T-cell (primary cell): ENCODE data around the gene BMP8A. TPM values are rescaled to one million over a fixed set of nuclear protein-coding genes. Genes with fewer than 3 reads are reported as not detected.
"Not testable (repeated sequence)": the region's sequence is repeated elsewhere in the genome, so short reads cannot be mapped to it uniquely, and the experiment has no call there.

ENCODE experiments used
- ATAC-seq, 4 experiments: fragments of 200-7000 bp in 3 of 4; fragments of 150-1000 bp in 1 of 4; cut with Tn5 transposase; replicated peaks in 1 of 4; 1 replicate in 3 of 4; 2 replicates in 1 of 4; pipeline ENCODE4 v1.10.0; 2021; ENCODE audit warnings: moderate library complexity in 3 of 4, mild to moderate bottlenecking in 2 of 4, moderate number of reproducible peaks in 1 of 4
- CTCF ChIA-PET, 2 donors: fragments of 300-600 bp; sonication (Branson Sonifier 250); formaldehyde crosslinking; loops; one replicate each; lab custom pipeline; 2022; ENCODE audit warnings: antibody characterized with exemption in 2 of 2; lab: Charles Lee
- POLR2A ChIA-PET, 2 donors: fragments of 300-600 bp; sonication (Branson Sonifier 250); formaldehyde crosslinking; loops; one replicate each; lab custom pipeline; 2022; ENCODE audit warnings: antibody characterized with exemption in 2 of 2; lab: Charles Lee
- DNase-seq, 35 experiments: peaks; one replicate each; pipeline versions ENCODE4 v3.0.0 to v3.0.0-alpha.2; 2013 to 2023
- H3K27ac ChIP-seq: one replicate; pipeline ENCODE4 v1.5.1; 2013; ENCODE audit warnings: low read length
- H3K27me3 ChIP-seq, 2 experiments: replicated peaks in 1 of 2; 1 replicate in 1 of 2; 2 replicates in 1 of 2; pipeline versions ENCODE4 v1.6.1 to v1.7.0; 2013; ENCODE audit warnings: low read length in 1 of 2, mixed read lengths in 1 of 2; ENCODE audit not compliant: control insufficient read depth in 2 of 2, insufficient read depth in 2 of 2; ENCODE audit errors: extremely low read depth in 1 of 2
- H3K36me3 ChIP-seq, 2 donors: 1 replicate in 1 of 2; 2 replicates in 1 of 2; pipeline versions ENCODE4 v1.6.1 to v1.7.0; 2013; ENCODE audit warnings: low read length in 1 of 2; ENCODE audit not compliant: control insufficient read depth in 2 of 2, insufficient read depth in 1 of 2; ENCODE audit errors: extremely low read depth in 1 of 2
- H3K4me1 ChIP-seq, 2 experiments: 1 replicate in 1 of 2; 2 replicates in 1 of 2; pipeline versions ENCODE4 v1.6.1 to v1.7.0; 2013; ENCODE audit warnings: low read length in 2 of 2, mixed read lengths in 1 of 2; ENCODE audit not compliant: insufficient read depth in 2 of 2, control insufficient read depth in 1 of 2; ENCODE audit errors: extremely low read depth in 1 of 2
- H3K4me3 ChIP-seq, 2 donors: 1 replicate in 1 of 2; 2 replicates in 1 of 2; pipeline versions ENCODE4 v1.5.1 to v1.7.0; 2013; ENCODE audit warnings: mild to moderate bottlenecking in 2 of 2, low read length in 1 of 2, moderate library complexity in 1 of 2; ENCODE audit not compliant: control insufficient read depth in 1 of 2; ENCODE audit errors: extremely low read depth in 1 of 2
- H3K9me3 ChIP-seq: 2 replicates; pipeline ENCODE4 v1.7.0; 2013
- H3K27ac Mint-ChIP-seq, 2 donors: one replicate each; pipeline ENCODE4 v1.8.0; 2020 to 2021; ENCODE audit warnings: mild to moderate bottlenecking in 2 of 2, mixed read lengths in 2 of 2
- H3K27me3 Mint-ChIP-seq, 2 donors: one replicate each; pipeline ENCODE4 v1.8.0; 2021 to 2022; ENCODE audit warnings: mixed read lengths in 2 of 2
- H3K36me3 Mint-ChIP-seq: one replicate; pipeline ENCODE4 v1.8.0; 2021; ENCODE audit warnings: mixed read lengths
- H3K4me1 Mint-ChIP-seq, 3 donors: one replicate each; pipeline ENCODE4 v1.8.0; 2020 to 2022; ENCODE audit warnings: mixed read lengths in 3 of 3, mild to moderate bottlenecking in 1 of 3
- H3K4me3 Mint-ChIP-seq, 3 donors: one replicate each; pipeline ENCODE4 v1.8.0; 2020 to 2022; ENCODE audit warnings: mild to moderate bottlenecking in 3 of 3, mixed read lengths in 3 of 3, moderate library complexity in 3 of 3
- H3K9me3 Mint-ChIP-seq, 3 donors: one replicate each; pipeline ENCODE4 v1.8.0; 2020 to 2022; ENCODE audit warnings: mixed read lengths in 3 of 3
- WGBS: methylation state at CpG from one replicate; pipeline ENCODE4 v1.1.5; 2013; ENCODE audit warnings: missing lambda C conversion rate; ENCODE audit not compliant: insufficient coverage; 5-methylcytosine and 5-hydroxymethylcytosine counted together
- total RNA-seq, 35 experiments: library from RNA in 6 of 35; stranded (reverse) in 6 of 35; fragments of 120-200 nt in 1 of 35; gene quantifications; one replicate each; pipeline versions ENCODE4 v1.2.1 to v1.2.4 and lab custom pipeline; 2013 to 2026

Gene BMP8A
- total RNA-seq, 5 donors from 2014 or later (not counting 1 experiment from before 2014, with no cell fraction given), result 0.38 TPM; not detected in 4

DNA sequence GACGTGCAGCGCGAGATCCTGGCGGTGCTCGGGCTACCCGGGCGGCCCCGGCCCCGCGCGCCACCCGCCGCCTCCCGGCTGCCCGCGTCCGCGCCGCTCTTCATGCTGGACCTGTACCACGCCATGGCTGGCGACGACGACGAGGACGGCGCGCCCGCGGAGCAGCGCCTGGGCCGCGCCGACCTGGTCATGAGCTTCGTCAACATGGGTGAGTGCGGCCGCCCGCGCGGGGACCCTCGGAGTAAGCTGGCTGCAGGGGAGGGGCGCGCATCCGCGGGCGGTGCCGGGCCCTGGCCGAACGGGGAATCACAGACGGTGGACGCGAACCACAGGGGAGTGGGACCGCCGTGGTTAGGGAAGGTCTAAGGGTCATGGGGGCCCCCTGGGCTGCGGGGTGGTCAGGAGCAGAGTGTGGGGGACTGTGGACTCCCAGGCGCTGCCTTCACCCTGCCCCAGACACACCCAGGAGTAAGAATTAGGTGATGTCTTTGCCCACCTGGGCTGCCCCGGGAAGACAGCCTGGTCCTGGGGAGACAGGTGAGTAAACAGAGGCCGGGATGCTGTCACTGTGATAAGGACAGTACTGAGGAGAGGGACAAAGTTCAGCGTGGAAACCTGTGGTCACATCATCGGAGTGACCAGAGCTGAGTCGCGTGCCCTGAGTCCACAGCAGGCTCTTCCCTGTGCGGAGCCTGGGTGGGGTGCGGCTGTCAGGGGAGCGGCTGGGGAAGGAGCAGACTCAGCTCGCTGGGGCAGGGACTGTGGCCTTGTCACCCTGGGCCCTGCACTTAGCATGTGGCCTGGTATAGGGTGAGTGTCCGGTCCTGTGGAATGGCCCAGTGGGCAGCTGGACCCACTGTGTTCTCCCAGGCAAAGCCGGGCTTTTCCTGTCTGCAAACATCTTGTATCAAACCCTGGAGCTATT, 944 bp downstream of the BMP8A start:
- H3K4me1 Mint-ChIP-seq, H3K27ac Mint-ChIP-seq, DNase-seq, H3K4me3 ChIP-seq, H3K36me3 ChIP-seq, H3K9me3 Mint-ChIP-seq, H3K9me3 ChIP-seq, H3K36me3 Mint-ChIP-seq, POLR2A ChIA-PET, CTCF ChIA-PET, H3K27ac ChIP-seq: not testable (repeated sequence)
- Histone ChIP-seq H3K27me3 (peaks cover 3 to 38% of the 10 kb centered on the region in 2 experiments), H3K4me1 (peaks cover 0 to 14% of the 10 kb centered on the region in 2 experiments)
- ATAC-seq, result peak in 2 of 4 experiments; percentile 3 to 10
- H3K4me3 Mint-ChIP-seq, result peak overlapping the region; percentile 63 to 71 (median 65)
- WGBS, result 29% methylated on average over 54 of the region's 67 CpGs
- peaks cover 19 to 28% of the 10 kb centered on the region in 2 donors for H3K27me3 Mint-ChIP-seq

DNA sequence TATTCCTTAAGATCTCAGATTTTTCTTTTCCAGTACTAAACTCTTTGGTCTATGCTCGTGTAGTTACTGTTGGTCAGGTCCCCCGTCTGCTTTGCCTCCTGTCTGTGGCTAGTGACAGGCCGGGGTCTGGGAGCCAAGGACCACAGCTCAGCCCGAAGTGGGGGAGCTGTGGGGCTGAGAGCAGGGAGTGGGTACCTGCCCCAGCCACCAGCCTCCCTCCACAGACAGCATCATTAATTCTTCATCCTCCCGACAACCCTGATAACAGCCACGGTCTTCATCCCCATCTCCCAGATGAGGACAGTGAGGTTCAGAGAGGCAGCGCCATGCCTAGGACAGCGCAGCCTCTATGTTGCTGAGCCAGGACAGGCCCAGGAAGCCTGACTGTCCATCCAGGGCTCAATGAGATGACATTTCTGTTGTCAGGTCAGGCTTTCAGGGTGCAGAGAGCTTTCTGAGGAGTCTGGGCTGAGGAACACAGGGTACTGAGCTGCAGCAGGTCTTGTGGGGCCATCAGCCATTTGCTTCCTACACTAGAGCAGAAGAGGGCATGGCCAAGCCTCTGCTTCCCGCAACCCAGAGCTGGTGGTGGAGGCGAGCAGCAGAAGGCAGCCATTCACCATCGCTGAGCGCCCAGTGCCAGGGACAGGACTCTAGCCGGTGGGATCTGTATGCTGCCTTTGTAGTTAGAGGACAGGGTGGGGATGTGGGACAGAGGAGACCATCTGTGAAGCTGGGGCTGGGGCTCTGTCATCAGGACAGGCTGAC, 1.8 kb downstream of the BMP8A start:
- H3K27ac Mint-ChIP-seq, H3K36me3 ChIP-seq, H3K36me3 Mint-ChIP-seq, CTCF ChIA-PET, H3K4me3 ChIP-seq, DNase-seq, POLR2A ChIA-PET, H3K27ac ChIP-seq, H3K9me3 ChIP-seq, ATAC-seq, H3K4me1 Mint-ChIP-seq, H3K9me3 Mint-ChIP-seq: not testable (repeated sequence)
- peaks cover 3 to 43% of the 10 kb centered on the region in 2 experiments for H3K27me3 ChIP-seq
- H3K4me3 Mint-ChIP-seq, result peak overlapping the region; percentile 63 to 66 (median 65)
- WGBS, result 100% methylated on average over 4 of the region's 13 CpGs
- peaks cover 19 to 31% of the 10 kb centered on the region in 2 donors for H3K27me3 Mint-ChIP-seq
- peaks cover 0 to 14% of the 10 kb centered on the region in 2 experiments for H3K4me1 ChIP-seq

DNA sequence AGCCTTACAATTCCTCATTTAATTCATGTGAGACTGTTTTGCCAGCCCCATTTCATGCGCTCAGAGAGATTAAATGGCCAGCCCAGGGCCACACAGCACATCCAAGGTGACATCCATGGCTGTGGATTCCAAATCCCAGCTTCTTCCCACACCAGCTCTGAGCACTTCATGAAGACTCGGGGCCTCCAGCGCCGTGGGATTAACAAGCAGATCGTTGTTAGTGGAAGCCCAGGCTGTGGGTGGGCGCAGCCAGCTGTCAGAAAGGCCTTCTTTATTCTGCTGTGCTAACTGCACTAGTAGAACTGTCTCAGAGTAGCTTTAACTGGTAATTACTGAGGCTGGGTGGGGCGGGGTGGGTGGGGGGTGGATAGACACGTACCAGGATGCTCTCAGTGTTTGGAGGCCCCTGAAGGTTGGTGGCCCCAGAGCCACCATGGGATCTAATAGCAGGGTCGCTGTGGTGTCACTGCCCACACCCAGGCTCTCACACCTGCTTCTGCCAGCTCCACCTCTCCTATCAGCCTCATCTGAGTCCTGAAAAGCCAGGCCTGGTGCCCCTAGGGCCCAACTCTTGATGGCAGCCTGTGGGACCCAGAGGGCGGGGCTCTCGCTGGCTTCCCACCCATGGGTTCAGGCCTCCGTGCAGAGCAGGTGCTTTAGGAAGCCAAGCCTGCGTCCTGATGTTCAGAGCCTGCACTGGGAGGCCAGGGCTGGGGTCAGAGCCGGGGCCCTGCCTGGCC, 3.4 kb downstream of the BMP8A start:
- CTCF ChIA-PET, result interaction anchor here in 1 of 2 donors (0.7 kb wide), 1 partner anchor 13 kb away, joined by 5 read pairs; no protein-coding TSS in a partner anchor
- Mint-ChIP-seq H3K4me1 (peaks cover 4 to 10% (median 6%) of the 10 kb centered on the region in 3 donors), H3K36me3 (no peaks in the 10 kb centered on the region), H3K4me3 (peak overlapping the region in 1 of 3 donors; percentile 17), H3K27me3 (peaks cover 19 to 31% of the 10 kb centered on the region in 2 donors), H3K27ac (no peak overlapping the region), H3K9me3 (no peaks in the 10 kb centered on the region)
- ATAC-seq, result no peak
- Histone ChIP-seq H3K4me3 (no peak overlapping the region), H3K9me3 (no peaks in the 10 kb centered on the region), H3K27me3 (peaks cover 3 to 43% of the 10 kb centered on the region in 2 experiments), H3K27ac (no peak overlapping the region), H3K36me3 (no peaks in the 10 kb centered on the region), H3K4me1 (peaks cover 0 to 14% of the 10 kb centered on the region in 2 experiments)
- POLR2A ChIA-PET, result no interaction called here
- no peak for DNase-seq
- WGBS, result 75% methylated on average over 4 of the region's 14 CpGs

DNA sequence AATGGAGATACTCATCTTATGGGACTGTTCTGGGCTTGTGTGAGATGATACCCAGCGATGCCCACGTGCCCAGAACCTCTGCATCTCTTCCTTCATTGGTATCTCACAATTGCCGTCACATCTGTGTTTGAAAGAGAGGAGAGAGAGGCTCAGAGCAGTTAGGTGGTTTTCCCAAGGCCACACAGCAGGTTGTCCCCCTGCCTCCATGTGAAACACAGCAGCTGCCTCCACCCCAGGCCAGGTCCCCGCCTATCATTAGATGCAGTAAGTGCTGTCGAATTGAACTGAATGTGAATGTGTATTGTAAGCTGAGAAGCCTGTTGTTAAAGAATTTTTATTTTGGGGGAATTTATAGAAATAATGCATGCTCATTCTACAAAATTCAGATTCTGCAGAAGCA, 5.1 kb downstream of the BMP8A start:
- H3K9me3 ChIP-seq, ATAC-seq, DNase-seq, CTCF ChIA-PET, H3K4me3 Mint-ChIP-seq, H3K9me3 Mint-ChIP-seq, H3K36me3 Mint-ChIP-seq, H3K4me1 ChIP-seq, POLR2A ChIA-PET, H3K27ac ChIP-seq, H3K27ac Mint-ChIP-seq, H3K4me1 Mint-ChIP-seq, H3K4me3 ChIP-seq, H3K36me3 ChIP-seq: not testable (repeated sequence)
- peaks cover 19 to 31% of the 10 kb centered on the region in 2 donors for H3K27me3 Mint-ChIP-seq
- no CpG with 5 or more reads among the region's 5 CpGs for WGBS
- H3K27me3 ChIP-seq, result peaks cover 3 to 35% of the 10 kb centered on the region in 2 experiments

DNA sequence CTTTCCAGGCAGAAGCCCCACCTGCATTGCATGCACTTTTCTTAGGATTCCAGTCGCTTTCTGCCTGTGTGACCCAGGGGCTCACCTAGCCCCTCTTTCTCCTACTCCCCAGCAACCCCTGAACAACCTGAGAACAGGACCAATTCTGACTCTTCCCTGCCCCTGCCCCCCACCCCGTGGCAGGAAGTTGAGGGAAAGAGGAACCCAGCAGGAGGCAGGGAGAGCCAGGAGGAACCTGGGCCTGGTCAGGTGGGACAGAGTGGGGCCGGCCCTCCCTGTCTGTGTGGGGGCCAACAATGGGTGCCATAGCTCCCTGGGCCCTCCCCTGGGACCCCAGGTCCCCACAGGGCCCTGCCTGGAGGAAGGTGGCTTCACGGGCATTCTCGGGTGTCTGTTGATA, 6.1 kb downstream of the BMP8A start:
- no peak overlapping the region for H3K27ac Mint-ChIP-seq

More for the DNA sequence above, 6.1 kb downstream of the BMP8A start:
- H3K27me3 Mint-ChIP-seq, result peaks cover 19 to 29% of the 10 kb centered on the region in 2 donors
- H3K4me1 Mint-ChIP-seq, result peaks cover 0 to 6% (median under 1%) of the 10 kb centered on the region in 3 donors
- ATAC-seq (no peak), DNase-seq (no peak)
- H3K27me3 ChIP-seq, result peaks cover 3 to 31% of the 10 kb centered on the region in 2 experiments
- peaks cover 0 to 2% of the 10 kb centered on the region in 2 experiments for H3K4me1 ChIP-seq
- no peaks in the 10 kb centered on the region for H3K9me3 Mint-ChIP-seq
- no peak overlapping the region for H3K27ac ChIP-seq
- H3K4me3 Mint-ChIP-seq, result no peak overlapping the region
- no peaks in the 10 kb centered on the region for H3K36me3 Mint-ChIP-seq
- ChIA-PET CTCF (no interaction called here), POLR2A (no interaction called here)
- H3K9me3 ChIP-seq, result no peaks in the 10 kb centered on the region
- no peak overlapping the region for H3K4me3 ChIP-seq
- H3K36me3 ChIP-seq, result no peaks in the 10 kb centered on the region
- WGBS, result 20% methylated on average over 1 of the region's 5 CpGs
